Measurements from ENCODE around the gene AUTS2.
"Not testable (repeated sequence)": the region's sequence is repeated elsewhere in the genome, so short reads cannot be mapped to it uniquely, and the experiment has no call there.

Gene AUTS2

GRCh38 chr7:70578131-70578530 lies 979.9 kb downstream of the AUTS2 start:
- no peak for DNase-seq

DNA sequence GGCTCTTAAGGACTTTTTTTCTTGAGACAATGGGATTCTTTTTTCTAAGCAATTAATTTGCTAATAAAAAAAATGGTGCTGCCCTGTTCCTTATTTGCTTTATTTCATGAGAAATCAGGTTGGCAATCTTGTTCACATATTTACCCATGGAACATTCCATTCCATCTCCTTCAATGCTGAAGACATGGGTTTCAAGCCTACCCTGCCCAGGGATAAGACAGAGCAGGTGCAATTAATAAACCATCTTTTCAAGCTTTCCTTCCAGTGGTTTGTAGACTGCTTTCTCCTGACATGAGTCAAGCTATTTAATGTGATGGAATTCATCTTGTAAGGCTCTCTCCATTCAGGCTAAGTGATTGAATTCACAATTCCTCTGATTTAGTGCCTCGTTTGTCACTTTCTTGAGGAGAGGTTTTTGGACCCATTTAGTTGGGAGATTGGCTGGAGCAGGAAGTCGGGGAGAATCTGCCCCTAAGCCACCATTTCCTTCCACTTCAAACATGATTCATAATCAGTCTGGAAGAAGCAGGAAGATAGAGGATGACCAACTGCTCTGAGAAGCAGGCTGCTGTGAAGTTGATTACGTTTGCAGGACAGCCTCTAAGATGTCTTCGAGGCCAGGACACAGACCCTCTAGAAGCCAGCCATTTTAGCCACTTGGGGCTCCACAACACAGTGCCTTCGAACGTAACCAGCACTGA lies 981.3 kb downstream of the AUTS2 start:
- no peak for DNase-seq

GRCh38 chr7:70580161-70580560 lies 981.9 kb downstream of the AUTS2 start:
- DNase-seq, result no peak

- no peak for DNase-seq
These were observed 984.9 kb downstream of the AUTS2 start for GRCh38 chr7:70582927-70583895.

GRCh38 chr7:70583965-70584883 lies 985.9 kb downstream of the AUTS2 start:
- no peak for DNase-seq

- DNase-seq, result no peak
These were observed 986.8 kb downstream of the AUTS2 start for GRCh38 chr7:70585071-70585470.

GRCh38 chr7:70586822-70587221 lies 988.5 kb downstream of the AUTS2 start:
- no peak for DNase-seq

GRCh38 chr7:70587739-70588138 lies 989.5 kb downstream of the AUTS2 start:
- DNase-seq, result no peak

DNA sequence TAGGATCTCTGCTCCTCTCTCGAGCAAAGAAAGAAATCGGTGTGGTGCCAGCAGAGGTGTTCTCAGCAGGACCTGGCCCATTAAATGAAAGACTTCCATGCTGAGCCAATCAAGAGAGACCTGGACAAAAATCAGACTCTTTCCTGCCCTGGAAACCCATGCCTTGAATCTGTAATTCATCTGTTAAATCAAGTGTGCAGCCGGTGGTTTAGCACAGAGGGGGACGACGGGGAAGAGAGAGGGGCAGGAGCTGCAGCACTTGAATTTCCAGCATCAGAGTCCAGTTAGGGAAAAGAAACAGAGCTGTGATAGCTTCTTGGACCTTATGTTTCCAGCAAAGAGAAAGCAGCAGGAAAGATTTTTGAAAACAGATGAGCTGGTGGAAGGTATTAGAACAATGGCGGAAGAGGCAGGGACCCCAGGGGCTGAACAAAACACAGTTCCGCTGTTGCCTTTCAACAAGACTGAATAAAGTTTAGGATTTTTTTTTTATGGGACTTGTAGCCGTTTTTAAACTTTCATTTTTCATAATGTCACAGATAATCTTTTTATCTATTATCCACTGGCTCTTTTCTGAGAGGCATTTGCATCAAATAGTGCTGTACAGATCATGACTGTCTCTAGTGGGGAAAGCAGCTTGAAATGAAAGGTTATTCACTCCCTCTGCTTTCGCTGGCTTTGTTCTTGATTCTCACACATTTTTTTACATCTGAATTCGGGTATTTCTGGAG lies 990.1 kb downstream of the AUTS2 start:
- no peak for DNase-seq

DNA sequence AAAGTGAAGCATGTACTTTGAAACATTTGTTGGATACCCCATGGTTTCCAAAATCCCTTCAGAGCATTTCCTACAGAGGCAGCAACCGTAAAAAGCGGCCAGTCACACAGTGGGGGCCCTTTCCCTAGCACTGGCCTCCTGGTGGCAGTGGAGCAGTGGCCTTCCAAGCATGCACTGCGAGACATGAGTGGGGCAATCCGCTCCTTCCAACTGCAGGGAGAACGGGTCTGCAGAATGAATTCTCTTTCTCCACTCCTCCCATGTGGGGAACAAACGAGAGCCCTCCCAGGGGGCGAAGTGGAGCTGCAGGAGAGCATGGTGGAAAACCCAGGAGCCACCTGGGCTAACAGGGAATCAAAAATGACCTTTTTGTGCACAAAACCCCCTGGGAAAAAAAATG lies 990.7 kb downstream of the AUTS2 start:
- no peak for DNase-seq

DNA sequence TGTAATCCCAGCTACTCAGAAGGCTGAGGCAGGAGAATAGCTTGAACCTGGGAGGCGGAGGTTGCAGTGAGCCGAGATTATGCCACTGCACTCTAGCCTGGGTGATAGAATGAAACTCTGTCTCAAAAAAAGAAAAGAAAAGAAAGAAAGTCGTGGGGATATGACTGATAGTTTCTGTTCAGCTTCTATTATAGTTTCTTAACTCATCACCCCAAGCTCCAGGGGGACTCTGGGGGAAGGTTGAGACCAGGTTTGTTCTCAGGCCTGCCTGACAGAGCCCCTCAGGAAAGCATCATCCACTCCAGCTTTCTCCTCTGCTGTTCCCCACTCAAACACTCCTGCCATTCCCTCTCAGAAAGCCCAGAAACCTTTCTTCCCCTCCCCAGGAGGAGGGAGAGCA lies 991.3 kb downstream of the AUTS2 start:
- DNase-seq, result no peak

DNA sequence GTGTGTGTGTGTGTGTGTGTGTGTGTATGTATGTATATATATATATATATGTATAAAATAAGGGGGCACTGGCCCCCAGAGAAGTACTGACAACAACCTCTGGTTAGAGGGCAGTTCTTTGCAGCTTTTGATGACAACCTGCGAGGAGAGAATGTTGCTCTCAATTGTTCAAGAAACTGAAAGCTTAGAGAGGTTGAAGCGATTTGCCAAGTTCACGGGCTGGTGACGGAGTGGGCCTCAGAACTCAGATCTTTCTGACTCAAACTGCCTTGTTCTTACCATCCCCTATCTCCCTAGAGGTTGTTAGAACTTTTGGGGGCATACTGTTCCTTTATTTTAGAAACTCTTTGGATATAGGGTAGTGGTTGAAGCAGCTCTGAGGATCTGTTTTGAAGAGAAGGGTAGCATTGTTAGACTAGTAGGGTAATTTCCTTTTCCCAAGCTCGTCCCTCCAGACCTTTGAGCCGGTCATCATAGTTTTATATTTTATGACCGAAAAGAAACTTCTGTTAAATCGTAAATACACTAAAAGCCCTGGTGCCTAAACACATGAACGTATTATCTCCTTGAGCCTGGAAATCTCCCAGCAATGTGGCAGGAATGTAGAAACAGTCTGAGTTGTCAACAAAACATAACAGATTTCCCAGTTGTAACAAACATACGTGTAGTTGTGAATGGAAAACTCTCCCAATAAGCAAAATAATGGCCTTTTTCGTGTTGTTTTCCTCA lies 992.0 kb downstream of the AUTS2 start:
- DNase-seq, result no peak

- no peak for DNase-seq
These were observed 993.4 kb downstream of the AUTS2 start for GRCh38 chr7:70591643-70592042.

DNA sequence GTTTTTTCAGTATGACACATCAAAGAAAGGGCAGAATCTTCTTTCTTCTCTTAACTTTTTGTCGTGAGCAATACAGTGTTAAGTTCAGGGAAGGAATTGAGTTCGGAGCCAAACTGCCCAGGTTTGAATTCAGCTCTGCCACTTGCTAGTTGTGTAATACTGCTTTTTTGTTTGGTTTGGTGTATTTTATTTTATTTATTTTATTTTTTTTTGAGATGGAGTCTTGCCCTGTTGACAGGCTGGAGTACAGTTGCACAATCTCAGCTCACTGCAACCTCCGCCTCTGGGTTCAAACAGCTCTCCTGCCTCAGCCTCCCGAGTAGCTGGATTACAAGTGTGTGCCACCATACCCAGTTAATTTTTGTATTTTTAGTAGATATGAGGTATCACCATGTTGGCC lies 993.9 kb downstream of the AUTS2 start:
- DNase-seq, result no peak

GRCh38 chr7:70594170-70594569 lies 995.9 kb downstream of the AUTS2 start:
- DNase-seq, result no peak

DNA sequence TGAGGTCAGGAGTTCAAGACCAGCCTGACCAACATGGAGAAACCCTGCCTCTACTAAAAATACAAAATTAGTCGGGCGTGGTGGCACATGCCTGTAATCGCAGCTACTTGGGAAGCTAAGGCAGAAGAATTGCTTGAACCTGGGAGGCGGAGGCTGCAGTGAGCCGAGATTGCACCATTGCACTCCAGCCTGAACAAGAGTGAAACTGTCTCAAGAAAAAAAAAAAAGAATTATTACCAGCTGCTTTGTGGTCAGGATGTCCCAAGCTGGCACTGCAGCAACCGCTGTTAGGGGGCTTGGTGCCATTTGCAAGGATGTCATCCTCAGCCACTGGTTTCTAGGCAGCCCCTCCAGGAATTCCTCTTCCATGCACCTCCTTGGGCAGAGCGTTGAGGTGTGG lies 996.6 kb downstream of the AUTS2 start:
- not testable (repeated sequence) for DNase-seq

DNA sequence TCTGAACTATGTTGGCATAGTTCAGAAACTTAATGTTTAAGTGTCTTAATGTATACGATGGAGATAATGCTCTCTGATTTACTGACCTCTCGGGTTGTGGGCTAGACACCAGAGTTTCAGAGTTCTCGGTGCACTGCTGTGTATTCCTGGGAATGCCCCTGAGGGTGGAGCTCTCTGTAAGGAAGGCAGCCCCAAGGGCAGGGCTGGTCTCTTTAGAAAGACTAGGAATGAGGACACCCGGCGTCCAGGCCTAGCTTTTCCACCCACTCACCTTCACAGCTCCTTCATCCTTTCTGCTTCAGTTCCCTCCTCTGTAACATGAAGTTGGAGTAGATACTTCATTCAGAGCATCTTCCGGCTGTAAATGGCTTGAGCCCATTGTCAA lies 997.1 kb downstream of the AUTS2 start:
- no peak for DNase-seq

DNA sequence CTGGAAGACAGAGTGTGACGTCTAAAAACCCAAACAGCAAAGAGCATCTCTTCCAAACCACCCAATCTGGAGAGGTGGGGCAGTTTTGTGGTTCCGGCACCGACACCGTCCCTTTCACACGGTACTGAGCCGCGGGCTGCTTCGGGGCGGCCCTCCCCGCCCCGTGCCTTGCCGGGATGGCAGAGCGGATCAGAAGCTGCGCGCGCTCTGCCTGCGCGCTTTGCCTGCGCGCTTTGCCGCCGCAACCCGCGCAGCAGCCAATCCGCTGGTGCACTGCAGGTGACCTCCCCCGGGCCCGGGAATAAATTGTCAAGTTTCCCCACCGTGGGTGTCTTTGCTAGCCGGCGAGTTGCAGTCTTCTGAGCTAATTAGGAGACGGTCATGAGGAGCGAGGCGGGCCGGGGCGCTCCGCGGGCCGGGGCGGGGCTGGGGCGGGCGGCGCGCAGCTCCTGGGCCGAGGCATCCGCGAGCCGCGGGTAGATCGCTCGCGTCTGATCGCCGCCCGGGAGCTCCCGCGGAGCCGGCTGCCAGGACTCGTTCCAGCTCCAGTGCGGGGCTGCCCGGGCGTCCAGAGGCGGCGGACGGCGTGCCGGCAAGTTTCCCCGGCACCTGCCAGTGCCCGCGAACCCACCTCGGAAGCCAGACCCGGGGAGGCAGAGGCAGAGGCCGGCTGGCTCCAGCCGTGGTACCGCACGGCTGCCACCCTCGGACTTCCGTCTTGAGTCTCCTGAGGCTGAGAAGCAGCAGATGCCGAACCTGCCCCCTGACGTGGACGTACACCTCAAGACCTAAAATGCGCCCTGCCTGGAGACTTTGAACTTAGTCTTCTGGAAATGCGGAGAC lies 997.7 kb downstream of the AUTS2 start:
- DNase-seq, result no peak

GRCh38 chr7:70596598-70596913 lies 998.3 kb downstream of the AUTS2 start:
- DNase-seq, result no peak

DNA sequence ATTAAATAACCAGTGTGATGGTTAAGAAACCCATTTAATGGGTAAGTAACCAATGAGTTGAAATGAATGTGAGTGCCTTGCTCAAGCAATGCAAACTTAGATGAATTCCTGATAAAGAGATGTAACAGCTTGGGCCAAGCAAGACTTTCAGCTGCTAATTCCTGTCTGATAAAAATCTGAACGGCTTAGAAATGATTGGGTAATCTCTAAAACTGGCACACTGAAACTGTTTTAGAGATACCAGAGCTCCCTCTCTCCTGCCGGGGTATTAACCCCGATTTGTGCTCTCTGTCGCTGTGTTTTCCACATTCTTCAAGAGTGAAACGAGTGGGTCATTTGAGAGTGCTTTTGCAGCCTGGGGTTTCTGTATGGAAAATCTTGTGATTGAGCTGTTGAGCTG lies 998.8 kb downstream of the AUTS2 start:
- no peak for DNase-seq

DNA sequence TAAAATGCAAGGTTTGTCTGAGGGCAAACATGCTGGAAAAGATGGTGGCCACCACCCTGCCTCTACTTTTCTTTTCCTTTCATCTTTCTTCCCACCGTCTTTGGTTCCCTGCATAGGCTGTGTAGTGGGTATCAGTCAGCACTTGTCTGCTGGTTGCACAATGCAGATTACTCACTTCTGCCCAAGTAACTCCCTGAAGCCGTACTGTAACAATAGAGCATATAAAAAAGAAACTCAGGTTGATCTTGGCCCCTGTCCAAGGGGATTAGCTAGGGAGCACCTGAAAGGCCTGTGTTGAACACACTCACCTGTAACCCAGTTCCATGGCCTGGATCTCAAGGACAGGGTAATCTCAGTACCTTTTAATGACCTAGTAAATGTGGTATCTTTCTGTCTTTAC lies 1000.7 kb downstream of the AUTS2 start:
- DNase-seq, result no peak

All from SIG-M5 (cell line).